D721Med (cell line): ENCODE data around the gene SCOC.
A peak's percentile ranks its signal among the peaks of the same experiment; 100 is the strongest.

ENCODE experiments used
- DNase-seq: peaks from one replicate; pipeline ENCODE4 v3.0.0; 2011; ENCODE audit warnings: low spot score; ENCODE audit not compliant: insufficient read length
- FAIRE-seq: peaks from 2 replicates; lab custom pipeline; 2011; peaks lifted over from hg19 to GRCh38; lab: Jason Lieb, UNC
- TF ChIP-seq, protein P1 (sequence below): IDR thresholded peaks from 2 replicates; pipeline ENCODE4 v1.5.1; 2012; ENCODE audit warnings: mild to moderate bottlenecking, control low read depth; ENCODE audit not compliant: insufficient read depth; ENCODE audit errors: missing control alignments

SCOC gene

DNA sequence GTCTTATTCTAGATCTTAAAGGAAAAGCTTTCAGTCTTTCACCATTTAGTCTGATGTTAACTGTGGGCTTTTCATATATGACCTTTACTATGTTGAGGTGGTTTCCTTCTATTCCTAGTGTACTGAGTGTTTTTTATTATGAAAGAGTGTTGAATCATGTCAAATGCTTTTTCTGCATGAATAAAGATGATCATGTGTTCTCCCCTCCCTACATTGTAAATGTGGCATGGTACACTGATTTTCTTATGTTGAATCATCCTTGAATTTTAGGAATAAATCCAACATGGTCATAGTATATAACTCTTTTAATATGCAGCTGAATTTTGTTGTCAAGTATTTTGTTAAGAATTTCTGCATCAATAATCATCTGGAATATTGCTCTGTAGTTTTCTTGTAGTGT lies 49.7 kb downstream of the SCOC start:
- TF ChIP-seq, protein P1, sequence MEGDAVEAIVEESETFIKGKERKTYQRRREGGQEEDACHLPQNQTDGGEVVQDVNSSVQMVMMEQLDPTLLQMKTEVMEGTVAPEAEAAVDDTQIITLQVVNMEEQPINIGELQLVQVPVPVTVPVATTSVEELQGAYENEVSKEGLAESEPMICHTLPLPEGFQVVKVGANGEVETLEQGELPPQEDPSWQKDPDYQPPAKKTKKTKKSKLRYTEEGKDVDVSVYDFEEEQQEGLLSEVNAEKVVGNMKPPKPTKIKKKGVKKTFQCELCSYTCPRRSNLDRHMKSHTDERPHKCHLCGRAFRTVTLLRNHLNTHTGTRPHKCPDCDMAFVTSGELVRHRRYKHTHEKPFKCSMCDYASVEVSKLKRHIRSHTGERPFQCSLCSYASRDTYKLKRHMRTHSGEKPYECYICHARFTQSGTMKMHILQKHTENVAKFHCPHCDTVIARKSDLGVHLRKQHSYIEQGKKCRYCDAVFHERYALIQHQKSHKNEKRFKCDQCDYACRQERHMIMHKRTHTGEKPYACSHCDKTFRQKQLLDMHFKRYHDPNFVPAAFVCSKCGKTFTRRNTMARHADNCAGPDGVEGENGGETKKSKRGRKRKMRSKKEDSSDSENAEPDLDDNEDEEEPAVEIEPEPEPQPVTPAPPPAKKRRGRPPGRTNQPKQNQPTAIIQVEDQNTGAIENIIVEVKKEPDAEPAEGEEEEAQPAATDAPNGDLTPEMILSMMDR: no peak
- no peak for FAIRE-seq
- DNase-seq: no peak

GRCh38 chr4:140426610-140427105 lies 53.2 kb downstream of the SCOC start:
- TF ChIP-seq, protein P1: peak; percentile 20
- DNase-seq: peak; percentile 15
- FAIRE-seq: peak; percentile 25

DNA sequence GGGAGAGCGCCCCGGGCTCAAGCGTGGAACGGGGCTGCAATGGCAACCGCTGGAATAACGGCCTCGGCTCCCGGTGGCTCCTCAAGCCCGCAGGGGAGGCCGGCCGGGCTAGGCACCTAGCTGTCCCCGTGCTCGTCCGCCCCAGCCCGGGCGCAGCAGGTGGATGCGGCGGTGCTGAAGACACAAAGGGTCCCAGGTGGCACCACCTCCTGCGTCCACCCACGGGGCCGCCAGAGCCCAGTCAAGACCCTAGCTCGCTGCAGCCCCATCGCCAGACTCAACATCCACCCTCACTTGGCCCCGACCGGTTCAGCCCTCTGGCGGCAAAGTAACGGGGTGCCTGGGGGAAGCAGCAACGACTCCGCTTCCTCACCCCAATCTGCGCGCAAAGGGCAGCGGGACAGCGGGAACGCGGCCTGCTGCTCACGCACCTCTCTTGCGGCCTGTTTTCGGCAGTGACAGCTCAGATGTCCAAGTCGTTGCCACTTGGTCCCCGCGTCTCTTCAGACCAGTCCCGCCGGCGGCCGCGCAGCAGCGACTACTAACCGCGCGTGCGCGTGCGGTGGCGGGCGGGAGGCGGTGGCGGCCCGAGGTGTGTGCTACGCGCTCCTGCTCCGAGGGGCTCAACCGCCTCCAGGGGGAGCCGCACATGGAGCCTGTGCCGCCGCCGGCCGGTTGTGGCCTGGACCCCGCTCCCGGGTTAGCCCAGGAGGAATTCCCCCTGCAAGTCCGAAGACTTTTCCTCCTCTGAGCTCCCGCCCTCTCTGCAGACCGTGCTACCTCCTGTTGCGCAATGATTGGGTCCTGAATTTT lies 53.9 kb downstream of the SCOC start, which contains the start of gene CLGN:
CLGN (minus strand) TSS at position 543 of the 813 bp plus-strand sequence. CDS start 14,570 bp downstream, outside the sequence.
- peak; percentile 57 for DNase-seq
- TF ChIP-seq, protein P1: peak; percentile 53
- FAIRE-seq: no peak

- TF ChIP-seq, protein P1: no peak
- DNase-seq: no peak
- no peak for FAIRE-seq
These were observed 54.5 kb downstream of the SCOC start for GRCh38 chr4:140427919-140428471.
